Activated CD8-positive, alpha-beta T cell treated with anti-CD3 and anti-CD28 coated beads for 36 hours (primary cell): ENCODE data around the gene FUBP3. TPM values are rescaled to one million over a fixed set of nuclear protein-coding genes. Genes with fewer than 3 reads are reported as not detected.
"Not testable (repeated sequence)": the region's sequence is repeated elsewhere in the genome, so short reads cannot be mapped to it uniquely, and the experiment has no call there.

Experiments
- ATAC-seq: fragments of 200-7000 bp; cut with Tn5 transposase; one replicate; pipeline ENCODE4 v1.10.0; 2021; ENCODE audit warnings: mild to moderate bottlenecking, moderate library complexity
- CTCF ChIA-PET: fragments of 350-600 bp; sonication (Branson Sonifier 250); formaldehyde crosslinking; loops from one replicate; lab custom pipeline; 2021; ENCODE audit warnings: antibody characterized with exemption; lab: Charles Lee
- POLR2A ChIA-PET: fragments of 350-600 bp; sonication (Branson Sonifier 250); formaldehyde crosslinking; loops from one replicate; lab custom pipeline; 2021; ENCODE audit warnings: antibody characterized with exemption; lab: Charles Lee
- DNase-seq: peaks from one replicate; pipeline ENCODE4 v3.0.0-alpha.2; 2020
- H3K27ac Mint-ChIP-seq: one replicate; pipeline ENCODE4 v1.8.0; 2021; ENCODE audit warnings: mild to moderate bottlenecking, mixed read lengths
- H3K27me3 Mint-ChIP-seq: one replicate; pipeline ENCODE4 v1.8.0; 2021; ENCODE audit warnings: mixed read lengths
- H3K36me3 Mint-ChIP-seq: one replicate; pipeline ENCODE4 v1.8.0; 2021; ENCODE audit warnings: low read depth, mixed read lengths
- H3K4me1 Mint-ChIP-seq: one replicate; pipeline ENCODE4 v1.8.0; 2021; ENCODE audit warnings: low read depth, mixed read lengths
- H3K4me3 Mint-ChIP-seq: one replicate; pipeline ENCODE4 v1.8.0; 2021; ENCODE audit warnings: mild to moderate bottlenecking, moderate library complexity, mixed read lengths
- H3K9me3 Mint-ChIP-seq: one replicate; pipeline ENCODE4 v1.8.0; 2021; ENCODE audit warnings: mixed read lengths
- CTCF ChIP-seq: fragments of 200-600 bp; IDR thresholded peaks from one replicate; pipeline ENCODE4 v1.8.0; 2022; ENCODE audit warnings: antibody characterized with exemption, mild to moderate bottlenecking
- intact Hi-C: fragments of 100-400 bp; cut with micrococcal nuclease; formaldehyde crosslinking; loops from one replicate; pipeline ENCODE4 v1.10.0; 2022
- total RNA-seq, 2 experiments: library from RNA; stranded (reverse); gene quantifications; one replicate each; pipeline ENCODE4 v1.2.3, GENCODE V29; 2021

Gene FUBP3
- total RNA-seq, 2 experiments from 2014 or later: 32.9 to 42.9 TPM

GRCh38 chr9:130555968-130556367 lies 23.4 kb upstream of the FUBP3 start:
- TF ChIP-seq CTCF: no peak
- no peaks in the 10 kb centered on the region for H3K9me3 Mint-ChIP-seq
- H3K27ac Mint-ChIP-seq: no peak overlapping the region
- DNase-seq (no peak), ATAC-seq (no peak)
- H3K4me3 Mint-ChIP-seq: no peak overlapping the region
- ChIA-PET POLR2A (no interaction called here), CTCF (no interaction called here)
- intact Hi-C loops: no loop called here
- H3K4me1 Mint-ChIP-seq: no peaks in the 10 kb centered on the region
- H3K27me3 Mint-ChIP-seq: peaks cover 1% of the 10 kb centered on the region
- no peaks in the 10 kb centered on the region for H3K36me3 Mint-ChIP-seq

- H3K27me3 Mint-ChIP-seq: peaks cover 1% of the 10 kb centered on the region
- ChIA-PET POLR2A (no interaction called here), CTCF (no interaction called here)
These were observed 22.8 kb upstream of the FUBP3 start for GRCh38 chr9:130556396-130557076.

GRCh38 chr9:130557077-130557468 lies 22.3 kb upstream of the FUBP3 start:
- CTCF ChIA-PET: no interaction called here
- no peak for TF ChIP-seq CTCF
- no peak overlapping the region for H3K4me3 Mint-ChIP-seq

More at GRCh38 chr9:130556396-130557076, 22.8 kb upstream of the FUBP3 start:
- no peaks in the 10 kb centered on the region for H3K9me3 Mint-ChIP-seq
- intact Hi-C loops: no loop called here
- H3K4me1 Mint-ChIP-seq: no peaks in the 10 kb centered on the region
- no peak overlapping the region for H3K27ac Mint-ChIP-seq
- no peak for TF ChIP-seq CTCF
- ATAC-seq (no peak), DNase-seq (no peak)
- no peak overlapping the region for H3K4me3 Mint-ChIP-seq
- H3K36me3 Mint-ChIP-seq: no peaks in the 10 kb centered on the region

GRCh38 chr9:130561056-130561455 lies 18.3 kb upstream of the FUBP3 start:
- H3K4me1 Mint-ChIP-seq: no peaks in the 10 kb centered on the region
- H3K36me3 Mint-ChIP-seq: no peaks in the 10 kb centered on the region
- intact Hi-C loops: no loop called here
- no peak for ATAC-seq
- H3K27ac Mint-ChIP-seq: no peak overlapping the region
- CTCF ChIA-PET: interaction anchor here (1.1 kb wide), 1 partner anchor 121 kb away, joined by 3 read pairs; no protein-coding TSS in a partner anchor
- POLR2A ChIA-PET: no interaction called here
- H3K4me3 Mint-ChIP-seq: no peak overlapping the region
- DNase-seq: no peak
- no peaks in the 10 kb centered on the region for H3K9me3 Mint-ChIP-seq
- TF ChIP-seq CTCF: no peak
- H3K27me3 Mint-ChIP-seq: peaks cover 9% of the 10 kb centered on the region

More at GRCh38 chr9:130557077-130557468, 22.3 kb upstream of the FUBP3 start:
- DNase-seq (no peak), ATAC-seq (no peak)
- Mint-ChIP-seq H3K36me3 (no peaks in the 10 kb centered on the region), H3K27ac (no peak overlapping the region), H3K4me1 (no peaks in the 10 kb centered on the region), H3K27me3 (no peaks in the 10 kb centered on the region), H3K9me3 (no peaks in the 10 kb centered on the region)
- POLR2A ChIA-PET: no interaction called here
- intact Hi-C loops: no loop called here

- ATAC-seq, intact Hi-C loops, H3K4me1 Mint-ChIP-seq, H3K27ac Mint-ChIP-seq, H3K27me3 Mint-ChIP-seq, DNase-seq, CTCF ChIA-PET, H3K4me3 Mint-ChIP-seq, POLR2A ChIA-PET, H3K36me3 Mint-ChIP-seq, H3K9me3 Mint-ChIP-seq: not testable (repeated sequence)
These were observed 16.9 kb upstream of the FUBP3 start for GRCh38 chr9:130562525-130562924.
